HG03175 (cell line): ENCODE results near the gene TYR.
"Not testable (repeated sequence)": the region's sequence is repeated elsewhere in the genome, so short reads cannot be mapped to it uniquely, and the experiment has no call there.

Experiments used
- ATAC-seq: cut with Tn5 transposase; IDR thresholded peaks from one replicate; pipeline ENCODE4 v1.9.1; 2021; ENCODE audit warnings: mild to moderate bottlenecking, moderate library complexity; ENCODE audit not compliant: unreplicated experiment

Gene TYR

DNA sequence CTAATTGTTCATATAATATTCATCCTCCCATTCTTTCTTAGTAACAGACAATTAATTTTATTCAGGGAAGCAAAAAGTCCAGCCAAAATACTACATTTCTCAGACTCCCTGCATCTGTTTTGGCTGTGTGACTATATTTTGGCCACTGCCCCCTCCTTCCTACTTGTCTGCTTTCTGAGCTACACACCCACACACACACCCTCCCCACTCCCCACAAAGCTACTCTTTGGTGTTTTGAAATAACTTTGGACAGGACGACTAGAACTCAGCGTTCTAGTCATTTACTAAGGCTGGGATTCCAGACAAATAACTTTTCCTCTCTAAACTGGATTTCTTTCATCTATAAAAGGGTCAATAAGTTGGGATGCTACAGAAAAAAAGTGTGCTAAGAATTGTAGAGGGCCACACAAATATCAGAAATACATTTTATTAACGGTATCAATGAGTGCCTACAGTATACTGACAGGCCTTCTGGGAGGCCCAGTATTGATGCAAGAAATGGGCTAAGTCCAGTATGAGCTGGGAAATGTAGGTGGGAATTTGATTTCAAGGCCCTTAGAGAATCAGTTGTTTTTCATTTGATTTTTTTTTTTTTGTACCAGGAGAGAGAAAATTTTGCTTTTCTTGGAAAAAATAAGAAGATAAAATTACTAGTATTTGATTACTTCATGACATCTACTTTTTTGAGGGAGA, 165.4 kb downstream of the TYR start:
- ATAC-seq = not testable (repeated sequence)
